Measurements from ENCODE around the gene CD74. TPM values are rescaled to one million over a fixed set of nuclear protein-coding genes. Genes with fewer than 3 reads are reported as not detected.

CD74 gene
- total and polyA plus RNA-seq, 2 of the 13 experiments (the other 11 are each of a cell fraction or from before 2014, with no cell fraction given): 34.1 to 84.4 TPM

GRCh38 chr5:150357326-150358260 lies 55.1 kb downstream of the CD74 start, which contains the start of gene TCOF1 (continued):
- 0 out of 2 replicates have a peak, but pooled peaks have one; percentile 21 for TF ChIP-seq PHF21A (CRISPR knock-in tag; IDR thresholded peaks at IDR 0.05)
- TF ChIP-seq ZNF891 (CRISPR knock-in tag; IDR thresholded peaks at IDR 0.05): peak; percentile 77; the same call in 1 of the 2 replicates
- no peak for TF ChIP-seq TRIM24 (CRISPR knock-in tag; IDR thresholded peaks at IDR 0.05)
- no peak for TF ChIP-seq SNRNP70 (IDR thresholded peaks at IDR 0.05; ENCODE audit: low read depth, low read length)
- TF ChIP-seq ZFP82 (CRISPR knock-in tag; IDR thresholded peaks at IDR 0.05; ENCODE audit: borderline replicate concordance): peak; percentile 43; the same call in 1 of the 2 replicates
- TF ChIP-seq FOXJ3 (CRISPR knock-in tag; IDR thresholded peaks at IDR 0.05; ENCODE audit: borderline replicate concordance): no peak
- no peak for TF ChIP-seq PITX1 (CRISPR knock-in tag; IDR thresholded peaks at IDR 0.05)
- TF ChIP-seq TCF7L2 (IDR thresholded peaks at IDR 0.05; ENCODE audit: low read depth, low read length): no peak
- TF ChIP-seq KAT7 (CRISPR knock-in tag; IDR thresholded peaks at IDR 0.05; ENCODE audit: borderline replicate concordance): no peak
- no peak for TF ChIP-seq ZNF597 (CRISPR knock-in tag; IDR thresholded peaks at IDR 0.05)
- 0 out of 2 replicates have a peak, but pooled peaks have one; percentile 32 for TF ChIP-seq TMF1 (CRISPR knock-in tag; IDR thresholded peaks at IDR 0.05; ENCODE audit: low read depth)
- no peak for TF ChIP-seq MEIS1 (CRISPR knock-in tag; IDR thresholded peaks at IDR 0.05; ENCODE audit: borderline replicate concordance)
- TF ChIP-seq IRF2 (CRISPR knock-in tag; IDR thresholded peaks at IDR 0.05): peak; percentile 50; the same call in 1 of the 2 replicates
- TF ChIP-seq ATRX (CRISPR knock-in tag; IDR thresholded peaks at IDR 0.05; ENCODE audit: borderline replicate concordance): no peak
- no peak for TF ChIP-seq ZNF550 (CRISPR knock-in tag; IDR thresholded peaks at IDR 0.05; ENCODE audit: borderline replicate concordance)
- no peak for TF ChIP-seq LCORL (IDR thresholded peaks at IDR 0.05)
- 0 out of 2 replicates have a peak, but pooled peaks have one; percentile 20 for TF ChIP-seq LCORL (CRISPR knock-in tag; IDR thresholded peaks at IDR 0.05)
- TF ChIP-seq SMAD9 (CRISPR knock-in tag; IDR thresholded peaks at IDR 0.05): no peak
- TF ChIP-seq ZNF354B (CRISPR knock-in tag; IDR thresholded peaks at IDR 0.05): no peak; the same call in 1 of the 2 replicates
- TF ChIP-seq ZNF33B (CRISPR knock-in tag; IDR thresholded peaks at IDR 0.05): no peak
- no peak for TF ChIP-seq ZNF235 (CRISPR knock-in tag; IDR thresholded peaks at IDR 0.05; ENCODE audit: borderline replicate concordance)
- TF ChIP-seq ZC3H4 (CRISPR knock-in tag; IDR thresholded peaks at IDR 0.05; ENCODE audit: borderline replicate concordance): no peak
- TF ChIP-seq HOXA5 (CRISPR knock-in tag; IDR thresholded peaks at IDR 0.05): peak; percentile 70; the same call in 1 of the 2 replicates
- peak; percentile 37; the same call in 1 of the 2 replicates for TF ChIP-seq TGIF2 (CRISPR knock-in tag; IDR thresholded peaks at IDR 0.05)
- TF ChIP-seq ZNF589 (CRISPR knock-in tag; conservative IDR thresholded peaks at IDR 0.05): no peak; the same call in 1 of the 2 replicates
- peak; percentile 57; the same call in 1 of the 2 replicates for TF ChIP-seq NFYC (CRISPR knock-in tag; IDR thresholded peaks at IDR 0.05)
- TF ChIP-seq ZSCAN5A (CRISPR knock-in tag; IDR thresholded peaks at IDR 0.05; ENCODE audit: borderline replicate concordance): no peak
- no peak for TF ChIP-seq MAFF (IDR thresholded peaks at IDR 0.05; ENCODE audit: low read depth, low read length)

All from HepG2 (cell line).